ENCODE data around the gene MORN2. TPM values are rescaled to one million over a fixed set of nuclear protein-coding genes. Genes with fewer than 3 reads are reported as not detected.

Gene MORN2
- total RNA-seq, 1 experiment from 2014 or later = 24.4 TPM

- no TSS peak for BruUV-seq (replicated peaks)
- no peaks in the 10 kb centered on the region for H3K9me3 ChIP-seq (ENCODE audit: low read length)
- no peak overlapping the region for H3K4me2 ChIP-seq (ENCODE audit: low read length)
- H2AFZ ChIP-seq (ENCODE audit: low read length) = no peak overlapping the region
- POLR2A ChIA-PET (ENCODE audit: unreplicated experiment) = interaction anchor here (0.7 kb wide), 1 partner anchor 144 kb away, joined by 4 read pairs; no protein-coding TSS in a partner anchor
- intact Hi-C loops (cut with micrococcal nuclease) = no loop called here
- no peaks in the 10 kb centered on the region for H3F3A ChIP-seq (ENCODE audit: low read length, unreplicated experiment)
- no peaks in the 10 kb centered on the region for H3K79me2 ChIP-seq (ENCODE audit: low read length)
- H3K27ac ChIP-seq (ENCODE audit: low read length) = no peak overlapping the region
- DNase-seq (no peak), ATAC-seq (no peak; the same call in 1 of the 2 replicates)
- H3K4me3 ChIP-seq (ENCODE audit: low read length) = no peak overlapping the region
- H3K9me2 ChIP-seq (replicated peaks; ENCODE audit: low read length) = no peaks in the 10 kb centered on the region
- TF ChIP-seq CTCF (conservative IDR thresholded peaks at IDR 0.05; ENCODE audit: low read depth, low read length) = no peak
- CTCF ChIA-PET = no interaction called here
- H3K4me1 ChIP-seq (ENCODE audit: insufficient read depth, low read length) = peaks cover 6% of the 10 kb centered on the region; the same call in 1 of the 2 replicates
- H3K27me3 ChIP-seq (ENCODE audit: low read length) = no peaks in the 10 kb centered on the region
- no peaks in the 10 kb centered on the region for H4K20me1 ChIP-seq (ENCODE audit: low read length)
- H3K36me3 ChIP-seq (ENCODE audit: low read depth, low read length) = no peaks in the 10 kb centered on the region
- H3K9ac ChIP-seq (ENCODE audit: low read length) = no peak overlapping the region
Observed at GRCh38 chr2:38907242-38907641, 31.5 kb downstream of the MORN2 start.

GRCh38 chr2:38907743-38908562, 32.2 kb downstream of the MORN2 start:
- DNase-seq = peak; percentile 30
- Histone ChIP-seq H3K4me1 (ENCODE audit: insufficient read depth, low read length) (peaks cover 6% of the 10 kb centered on the region; the same call in 1 of the 2 replicates), H3K27me3 (ENCODE audit: low read length) (no peaks in the 10 kb centered on the region), H2AFZ (ENCODE audit: low read length) (no peak overlapping the region), H3K36me3 (ENCODE audit: low read depth, low read length) (no peaks in the 10 kb centered on the region), H3F3A (ENCODE audit: low read length, unreplicated experiment) (no peaks in the 10 kb centered on the region), H3K27ac (ENCODE audit: low read length) (no peak overlapping the region), H3K4me3 (ENCODE audit: low read length) (no peak overlapping the region), H3K9ac (ENCODE audit: low read length) (no peak overlapping the region), H3K9me3 (ENCODE audit: low read length) (no peaks in the 10 kb centered on the region), H3K79me2 (ENCODE audit: low read length) (no peaks in the 10 kb centered on the region), H3K9me2 (replicated peaks; ENCODE audit: low read length) (no peaks in the 10 kb centered on the region), H3K4me2 (ENCODE audit: low read length) (no peak overlapping the region), H4K20me1 (ENCODE audit: low read length) (no peaks in the 10 kb centered on the region)
- ChIA-PET POLR2A (ENCODE audit: unreplicated experiment) (interaction anchor here (0.7 kb wide), 1 partner anchor 145 kb away, joined by 4 read pairs; no protein-coding TSS in a partner anchor), CTCF (no interaction called here)
- ATAC-seq = peak; percentile 29; the same call in 1 of the 2 replicates
- intact Hi-C loops (cut with micrococcal nuclease) = no loop called here
- TF ChIP-seq EZH2phosphoT487 (IDR thresholded peaks at IDR 0.05; ENCODE audit: borderline replicate concordance, low read length) (no peak), CTCF (conservative IDR thresholded peaks at IDR 0.05; ENCODE audit: low read depth, low read length) (no peak), EZH2 (IDR thresholded peaks at IDR 0.05; ENCODE audit: low read length, unreplicated experiment) (no peak)
- no TSS peak for BruUV-seq (replicated peaks)

GRCh38 chr2:38909872-38910271, 34.1 kb downstream of the MORN2 start:
- no peak overlapping the region for H3K4me3 ChIP-seq (ENCODE audit: low read length)

More at GRCh38 chr2:38909872-38910271, 34.1 kb downstream of the MORN2 start:
- intact Hi-C loops (cut with micrococcal nuclease) = no loop called here
- ATAC-seq (no peak), DNase-seq (no peak)
- TF ChIP-seq EZH2phosphoT487 (IDR thresholded peaks at IDR 0.05; ENCODE audit: borderline replicate concordance, low read length) = no peak
- no peak for TF ChIP-seq CTCF (conservative IDR thresholded peaks at IDR 0.05; ENCODE audit: low read depth, low read length)
- no peak for TF ChIP-seq EZH2 (IDR thresholded peaks at IDR 0.05; ENCODE audit: low read length, unreplicated experiment)
- CTCF ChIA-PET = no interaction called here
- Histone ChIP-seq H3K4me1 (ENCODE audit: insufficient read depth, low read length) (peaks cover 6% of the 10 kb centered on the region; the same call in 1 of the 2 replicates), H3K79me2 (ENCODE audit: low read length) (no peaks in the 10 kb centered on the region), H3K4me2 (ENCODE audit: low read length) (no peak overlapping the region), H3K27ac (ENCODE audit: low read length) (no peak overlapping the region), H3K36me3 (ENCODE audit: low read depth, low read length) (no peaks in the 10 kb centered on the region), H4K20me1 (ENCODE audit: low read length) (no peaks in the 10 kb centered on the region), H3K9me3 (ENCODE audit: low read length) (no peaks in the 10 kb centered on the region), H3K9ac (ENCODE audit: low read length) (no peak overlapping the region), H3F3A (ENCODE audit: low read length, unreplicated experiment) (no peaks in the 10 kb centered on the region), H3K27me3 (ENCODE audit: low read length) (no peaks in the 10 kb centered on the region), H2AFZ (ENCODE audit: low read length) (no peak overlapping the region), H3K9me2 (replicated peaks; ENCODE audit: low read length) (no peaks in the 10 kb centered on the region)
- BruUV-seq (replicated peaks) = no TSS peak
- POLR2A ChIA-PET (ENCODE audit: unreplicated experiment) = no interaction called here
